Pancreas (tissue), 10 donors: Measurements from ENCODE around the gene DLG2. TPM values are rescaled to one million over a fixed set of nuclear protein-coding genes. Genes with fewer than 3 reads are reported as not detected.

Source experiments
- ATAC-seq, 4 donors: fragments of 200-7000 bp; cut with Tn5 transposase; one replicate each; pipeline versions ENCODE4 v1.8.0 to v1.9.1; 2020; ENCODE audit warnings: mild to moderate bottlenecking in 4 of 4, moderate library complexity in 4 of 4
- DNase-seq, 6 donors: peaks; one replicate each; pipeline ENCODE4 v3.0.0-alpha.2; 2020
- FAIRE-seq: peaks from 2 replicates; lab custom pipeline; 2012; peaks lifted over from hg19 to GRCh38; lab: Jason Lieb, UNC
- H3K27ac ChIP-seq, 4 donors: fragments of 200-600 bp; sonication (generic); 1 replicate in 3 of 4; 2 replicates in 1 of 4; pipeline versions ENCODE4 v1.5.0 to v1.8.0; 2020
- H3K27me3 ChIP-seq, 4 donors: fragments of 200-600 bp; one replicate each; pipeline ENCODE4 v1.8.0; 2021
- H3K36me3 ChIP-seq, 3 donors: fragments of 200-600 bp; sonication (generic) in 1 of 3; one replicate each; pipeline versions ENCODE4 v1.5.0 to v1.8.0; 2020 to 2021
- H3K4me1 ChIP-seq, 3 donors: fragments of 200-600 bp; one replicate each; pipeline ENCODE4 v1.8.0; 2021
- H3K4me3 ChIP-seq, 4 donors: fragments of 200-600 bp; sonication (generic) in 2 of 4; one replicate each; pipeline versions ENCODE4 v1.5.0 to v1.8.0; 2020 to 2021
- H3K9me3 ChIP-seq, 4 donors: fragments of 200-600 bp; one replicate each; pipeline ENCODE4 v1.8.0; 2021
- CTCF ChIP-seq, 4 donors: fragments of 200-600 bp; sonication (generic) in 3 of 4; IDR thresholded peaks; one replicate each; pipeline versions ENCODE4 v1.5.0 to v1.8.0; 2021; ENCODE audit warnings: antibody characterized with exemption in 4 of 4
- WGBS, 2 donors: extraction: QIAGEN DNeasy Blood & Tissue Kit; methylation state at CpG; one replicate each; pipeline ENCODE4 v1.1.7; 2013; 5-methylcytosine and 5-hydroxymethylcytosine counted together
- intact Hi-C, 3 donors: fragments of 100-400 bp; cut with DNase I; formaldehyde crosslinking; loops; one replicate each; pipeline versions ENCODE4 v1.11.1 to v1.14.2; 2022
- polyA plus RNA-seq, 2 donors: library from polyadenylated mRNA; stranded (reverse); fragments of 200-250 nt; gene quantifications; one replicate each; pipeline ENCODE4 v1.2.3, GENCODE V29; 2013
- total RNA-seq, 6 donors: library from RNA; stranded (reverse); fragmentation: NEBNext Ultra II Directional in 4 of 6; extraction: Animal tissue kit (Norgen Biotek cat#: 25700) in 4 of 6; gene quantifications; one replicate each; pipeline versions ENCODE4 v1.2.1 to v1.2.4, GENCODE V29; 2021 to 2023
- donor health status: healthy with polysubstance abuse.
- donor health status: DM: no; HTN: no; CAD: no; lungs with moderate emphysema.
- donor health status: DM: no; HTN: no; CAD: no.
- donor health status: control.
- donor health status: control.
- donor health status: Bipolar disorder and iron deficiency.
- donor health status: DM: yes; HTN: yes; CAD: no.
- donor health status: DM: no; HTN: no; CAD: no.
- donor health status: DM: no; HTN: no; CAD: no.
- donor health status: DM: yes; HTN: yes; CAD: no.

Gene DLG2
- total and polyA plus RNA-seq, 8 donors = 1.2 to 5.4 (median 3.6) TPM

- Histone ChIP-seq H3K36me3 (no peaks in the 10 kb centered on the region), H3K27me3 (no peaks in the 10 kb centered on the region), H3K4me1 (no peaks in the 10 kb centered on the region), H3K9me3 (no peaks in the 10 kb centered on the region), H3K4me3 (no peak overlapping the region), H3K27ac (no peak overlapping the region)
- DNase-seq (no peak), FAIRE-seq (no peak), ATAC-seq (no peak)
- WGBS, 2 donors = 87 to 95% methylated on average over 5 of the region's 5 CpGs
- intact Hi-C loops = no loop called here
- no peak for TF ChIP-seq CTCF (IDR thresholded peaks at IDR 0.05)
Observed at GRCh38 chr11:85495918-85496317, 131.2 kb downstream of the DLG2 start.

- DNase-seq = no peak
Observed at GRCh38 chr11:85494396-85494795, 132.7 kb downstream of the DLG2 start.

GRCh38 chr11:85485902-85486301 lies 141.2 kb downstream of the DLG2 start:
- H3K4me3 ChIP-seq = no peak overlapping the region
- no peaks in the 10 kb centered on the region for H3K27me3 ChIP-seq
- no peaks in the 10 kb centered on the region for H3K9me3 ChIP-seq
- H3K27ac ChIP-seq = no peak overlapping the region
- FAIRE-seq (no peak), ATAC-seq (no peak), DNase-seq (no peak)
- 83 to 88% methylated on average over 2 of the region's 2 CpGs for WGBS, 2 donors
- H3K36me3 ChIP-seq = no peaks in the 10 kb centered on the region
- no peaks in the 10 kb centered on the region for H3K4me1 ChIP-seq
- TF ChIP-seq CTCF (IDR thresholded peaks at IDR 0.05) = no peak
- intact Hi-C loops = no loop called here

More at GRCh38 chr11:85494396-85494795, 132.7 kb downstream of the DLG2 start:
- intact Hi-C loops = no loop called here
- H3K4me3 ChIP-seq = no peak overlapping the region
- no peaks in the 10 kb centered on the region for H3K9me3 ChIP-seq
- no peak for ATAC-seq
- no peaks in the 10 kb centered on the region for H3K27me3 ChIP-seq
- no peaks in the 10 kb centered on the region for H3K4me1 ChIP-seq
- no peak for TF ChIP-seq CTCF (IDR thresholded peaks at IDR 0.05)
- H3K27ac ChIP-seq = no peak overlapping the region
- WGBS, 2 donors = 0% methylated on average over 1 of the region's 1 CpG
- FAIRE-seq = no peak
- H3K36me3 ChIP-seq = no peaks in the 10 kb centered on the region

GRCh38 chr11:85483861-85484260 lies 143.3 kb downstream of the DLG2 start:
- no peaks in the 10 kb centered on the region for H3K36me3 ChIP-seq
- WGBS, 2 donors = 90 to 94% methylated on average over 20 of the region's 20 CpGs
- no peak for ATAC-seq
- no peaks in the 10 kb centered on the region for H3K4me1 ChIP-seq
- no peak overlapping the region for H3K4me3 ChIP-seq
- DNase-seq = no peak
- no peak for FAIRE-seq
- intact Hi-C loops = no loop called here
- H3K27ac ChIP-seq = no peak overlapping the region
- no peaks in the 10 kb centered on the region for H3K27me3 ChIP-seq
- no peaks in the 10 kb centered on the region for H3K9me3 ChIP-seq
- TF ChIP-seq CTCF (IDR thresholded peaks at IDR 0.05) = no peak

- H3K9me3 ChIP-seq = no peaks in the 10 kb centered on the region
- ATAC-seq (no peak), DNase-seq (no peak), FAIRE-seq (no peak)
- H3K27me3 ChIP-seq = no peaks in the 10 kb centered on the region
- WGBS, 2 donors = 98 to 100% methylated on average over 1 of the region's 1 CpG
- TF ChIP-seq CTCF (IDR thresholded peaks at IDR 0.05) = no peak
- H3K4me3 ChIP-seq = no peak overlapping the region
- no peaks in the 10 kb centered on the region for H3K36me3 ChIP-seq
- no peaks in the 10 kb centered on the region for H3K4me1 ChIP-seq
- intact Hi-C loops = no loop called here
- no peak overlapping the region for H3K27ac ChIP-seq
Observed at GRCh38 chr11:85481862-85482261, 145.3 kb downstream of the DLG2 start.
